MM.1S (cell line): ENCODE results near the gene HINT3.

Experiments
- DNase-seq: peaks from one replicate; pipeline ENCODE4 v3.0.0-alpha.2; 2015
- H2AFZ ChIP-seq: fragments of 300-600 bp; sonication (generic); 2 replicates; pipeline ENCODE4 v1.6.0; 2016; ENCODE audit warnings: antibody characterized with exemption, low read length
- H3F3A ChIP-seq: fragments of 300-600 bp; sonication (generic); 2 replicates; pipeline ENCODE4 v1.6.1; 2016; ENCODE audit warnings: mild to moderate bottlenecking, antibody characterized with exemption, low read length, moderate library complexity, mixed read lengths; ENCODE audit not compliant: insufficient read depth
- H3K27ac ChIP-seq: fragments of 300-600 bp; sonication (generic); 2 replicates; pipeline ENCODE4 v1.5.1; 2016; ENCODE audit warnings: mild to moderate bottlenecking, low read length
- H3K27me3 ChIP-seq: fragments of 300-600 bp; sonication (generic); replicated peaks from 2 replicates; pipeline ENCODE4 v1.6.0; 2016; ENCODE audit warnings: low read length; ENCODE audit not compliant: insufficient read depth
- H3K36me3 ChIP-seq: fragments of 300-600 bp; sonication (generic); replicated peaks from 2 replicates; pipeline ENCODE4 v1.6.1; 2016; ENCODE audit warnings: mild to moderate bottlenecking, low read length, mixed read lengths; ENCODE audit not compliant: insufficient read depth
- H3K4me1 ChIP-seq: fragments of 300-600 bp; sonication (generic); 2 replicates; pipeline ENCODE4 v1.6.1; 2016; ENCODE audit warnings: low read length, mixed read lengths
- H3K4me2 ChIP-seq: fragments of 300-600 bp; sonication (generic); 2 replicates; pipeline ENCODE4 v1.6.0; 2016; ENCODE audit warnings: low read depth, low read length
- H3K4me3 ChIP-seq: fragments of 300-600 bp; sonication (generic); 2 replicates; pipeline ENCODE4 v1.5.1; 2016; ENCODE audit warnings: low read length, mixed read lengths
- H3K79me2 ChIP-seq: fragments of 300-600 bp; sonication (generic); 2 replicates; pipeline ENCODE4 v1.6.1; 2016; ENCODE audit warnings: mixed run types, low read length, mixed read lengths
- H3K9ac ChIP-seq: fragments of 300-600 bp; sonication (generic); 2 replicates; pipeline ENCODE4 v1.6.1; 2016; ENCODE audit warnings: low read length, mixed read lengths
- H3K9me2 ChIP-seq: fragments of 300-600 bp; sonication (generic); replicated peaks from 2 replicates; pipeline ENCODE4 v1.6.1; 2016; ENCODE audit warnings: mild to moderate bottlenecking, low read length, mixed read lengths; ENCODE audit not compliant: insufficient read depth
- H3K9me3 ChIP-seq: fragments of 300-600 bp; sonication (generic); replicated peaks from 2 replicates; pipeline ENCODE4 v1.6.1; 2016; ENCODE audit warnings: mild to moderate bottlenecking, low read length, mixed read lengths; ENCODE audit not compliant: insufficient read depth
- H4K20me1 ChIP-seq: fragments of 300-600 bp; sonication (generic); 2 replicates; pipeline ENCODE4 v1.6.1; 2016; ENCODE audit warnings: mild to moderate bottlenecking, low read length, moderate library complexity, mixed read lengths; ENCODE audit not compliant: insufficient read depth
- CTCF ChIP-seq: fragments of 300-600 bp; sonication (generic); IDR thresholded peaks from 2 replicates; pipeline ENCODE4 v1.5.1; 2016; ENCODE audit warnings: antibody characterized with exemption, low read length, mixed read lengths
- EZH2 ChIP-seq: fragments of 300-600 bp; sonication (generic); optimal IDR thresholded peaks from 2 replicates; pipeline ENCODE3; 2017; ENCODE audit warnings: low read depth, mild to moderate bottlenecking, antibody characterized with exemption, low read length, mixed read lengths
- EZH2phosphoT487 ChIP-seq: fragments of 300-600 bp; sonication (generic); IDR thresholded peaks from 2 replicates; pipeline ENCODE4 v1.6.1; 2018; ENCODE audit warnings: antibody characterized with exemption, low read length

The HINT3 gene

GRCh38 chr6:125961117-125961516 lies 4.5 kb downstream of the HINT3 start:
- H3K4me1 ChIP-seq, result peaks cover 1% of the 10 kb centered on the region; the same call in 1 of the 2 replicates
- no peak overlapping the region for H3K4me2 ChIP-seq
- H3K4me3 ChIP-seq, result no peak overlapping the region
- H3K79me2 ChIP-seq, result peaks cover 32% of the 10 kb centered on the region
- H3F3A ChIP-seq, result no peaks in the 10 kb centered on the region
- no peak overlapping the region for H3K9ac ChIP-seq
- H3K27ac ChIP-seq, result no peak overlapping the region
- H2AFZ ChIP-seq, result no peak overlapping the region
- no peak for TF ChIP-seq EZH2
- no peak for TF ChIP-seq CTCF
- TF ChIP-seq EZH2phosphoT487, result no peak
- no peaks in the 10 kb centered on the region for H3K9me2 ChIP-seq
- no peaks in the 10 kb centered on the region for H3K36me3 ChIP-seq
- no peaks in the 10 kb centered on the region; the same call in 1 of the 2 replicates for H4K20me1 ChIP-seq
- no peaks in the 10 kb centered on the region for H3K27me3 ChIP-seq
- H3K9me3 ChIP-seq, result no peaks in the 10 kb centered on the region
- DNase-seq, result no peak

- H3K4me2 ChIP-seq, result no peak overlapping the region
- no peaks in the 10 kb centered on the region for H3K9me2 ChIP-seq
- H3K36me3 ChIP-seq, result no peaks in the 10 kb centered on the region
- H4K20me1 ChIP-seq, result no peaks in the 10 kb centered on the region; the same call in 1 of the 2 replicates
- no peak overlapping the region for H3K9ac ChIP-seq
- H3K27me3 ChIP-seq, result no peaks in the 10 kb centered on the region
- no peaks in the 10 kb centered on the region for H3K9me3 ChIP-seq
- H3K79me2 ChIP-seq, result peaks cover 23% of the 10 kb centered on the region; the same call in 1 of the 2 replicates
- H3K4me3 ChIP-seq, result no peak overlapping the region
- H2AFZ ChIP-seq, result no peak overlapping the region
- H3F3A ChIP-seq, result no peaks in the 10 kb centered on the region
- DNase-seq, result no peak
- no peak for TF ChIP-seq CTCF
- no peak for TF ChIP-seq EZH2phosphoT487
- no peak for TF ChIP-seq EZH2
- no peak overlapping the region for H3K27ac ChIP-seq
- no peaks in the 10 kb centered on the region for H3K4me1 ChIP-seq
Measured at GRCh38 chr6:125962900-125963497, 6.4 kb downstream of the HINT3 start.

GRCh38 chr6:125963817-125964216 lies 7.2 kb downstream of the HINT3 start:
- Histone ChIP-seq H3K9me2 (no peaks in the 10 kb centered on the region), H3K79me2 (peaks cover 15% of the 10 kb centered on the region; the same call in 1 of the 2 replicates), H3K4me1 (no peaks in the 10 kb centered on the region), H3K27ac (no peak overlapping the region), H3K27me3 (no peaks in the 10 kb centered on the region), H3K4me2 (no peak overlapping the region), H2AFZ (no peak overlapping the region), H3K4me3 (no peak overlapping the region), H3K36me3 (no peaks in the 10 kb centered on the region), H3K9ac (no peak overlapping the region), H3K9me3 (no peaks in the 10 kb centered on the region), H4K20me1 (no peaks in the 10 kb centered on the region; the same call in 1 of the 2 replicates), H3F3A (no peaks in the 10 kb centered on the region)
- no peak for DNase-seq
- TF ChIP-seq EZH2 (no peak), EZH2phosphoT487 (no peak), CTCF (no peak)
